ENCODE data around the gene RASA3.

RASA3 gene

GRCh38 chr13:114064450-114065140 lies 67.8 kb downstream of the RASA3 start:
- no peak for DNase-seq

DNA sequence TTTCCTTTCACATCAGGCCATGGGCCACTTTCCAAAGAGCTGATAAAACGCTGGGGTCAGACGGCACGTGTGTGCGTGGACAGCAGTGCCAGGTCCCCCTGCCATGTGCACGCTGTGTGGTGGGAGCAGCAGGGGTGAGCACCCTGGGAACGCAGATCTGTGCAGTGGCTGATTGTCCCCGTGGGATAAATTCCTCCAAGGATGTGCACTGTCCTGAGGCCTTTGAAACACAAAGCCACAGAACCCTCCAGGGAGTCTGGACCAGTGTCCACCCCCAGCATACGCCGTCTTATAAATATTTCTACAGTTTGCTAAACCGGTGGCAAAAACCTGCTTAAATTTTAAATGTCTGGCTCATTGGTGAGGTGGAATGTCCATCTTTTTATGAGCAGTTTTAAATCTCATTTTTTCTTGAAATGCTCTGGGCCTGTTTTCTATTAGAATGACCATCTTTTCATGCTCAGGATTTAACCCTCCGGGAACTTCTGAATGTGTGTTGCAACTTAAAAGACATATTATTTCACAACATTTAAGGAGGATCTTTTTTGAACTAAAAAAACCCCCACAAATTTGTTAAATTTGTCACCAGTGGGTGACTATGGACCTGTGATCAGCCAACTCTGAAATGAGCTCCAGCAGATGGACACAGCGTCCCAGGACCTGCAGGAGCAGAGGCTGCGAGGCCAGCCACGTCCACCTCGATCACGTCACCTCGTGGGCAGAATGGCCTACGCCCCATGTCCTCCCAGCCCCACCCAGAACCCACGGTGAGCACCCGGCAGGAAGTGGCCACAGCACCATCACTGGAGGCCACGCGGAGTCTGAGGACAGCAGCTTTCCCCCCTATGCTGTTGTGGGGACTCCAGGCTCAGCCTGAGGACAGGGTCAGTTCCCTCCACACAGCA lies 68.6 kb downstream of the RASA3 start:
- DNase-seq, result peak; percentile 39

GRCh38 chr13:114062754-114063153 lies 69.7 kb downstream of the RASA3 start:
- DNase-seq, result no peak

- no peak for DNase-seq
Measured at GRCh38 chr13:114062341-114062740, 70.1 kb downstream of the RASA3 start.

GRCh38 chr13:114061744-114062143 lies 70.7 kb downstream of the RASA3 start:
- DNase-seq, result no peak

- DNase-seq, result no peak
Measured at GRCh38 chr13:114061047-114061446, 71.4 kb downstream of the RASA3 start.

DNA sequence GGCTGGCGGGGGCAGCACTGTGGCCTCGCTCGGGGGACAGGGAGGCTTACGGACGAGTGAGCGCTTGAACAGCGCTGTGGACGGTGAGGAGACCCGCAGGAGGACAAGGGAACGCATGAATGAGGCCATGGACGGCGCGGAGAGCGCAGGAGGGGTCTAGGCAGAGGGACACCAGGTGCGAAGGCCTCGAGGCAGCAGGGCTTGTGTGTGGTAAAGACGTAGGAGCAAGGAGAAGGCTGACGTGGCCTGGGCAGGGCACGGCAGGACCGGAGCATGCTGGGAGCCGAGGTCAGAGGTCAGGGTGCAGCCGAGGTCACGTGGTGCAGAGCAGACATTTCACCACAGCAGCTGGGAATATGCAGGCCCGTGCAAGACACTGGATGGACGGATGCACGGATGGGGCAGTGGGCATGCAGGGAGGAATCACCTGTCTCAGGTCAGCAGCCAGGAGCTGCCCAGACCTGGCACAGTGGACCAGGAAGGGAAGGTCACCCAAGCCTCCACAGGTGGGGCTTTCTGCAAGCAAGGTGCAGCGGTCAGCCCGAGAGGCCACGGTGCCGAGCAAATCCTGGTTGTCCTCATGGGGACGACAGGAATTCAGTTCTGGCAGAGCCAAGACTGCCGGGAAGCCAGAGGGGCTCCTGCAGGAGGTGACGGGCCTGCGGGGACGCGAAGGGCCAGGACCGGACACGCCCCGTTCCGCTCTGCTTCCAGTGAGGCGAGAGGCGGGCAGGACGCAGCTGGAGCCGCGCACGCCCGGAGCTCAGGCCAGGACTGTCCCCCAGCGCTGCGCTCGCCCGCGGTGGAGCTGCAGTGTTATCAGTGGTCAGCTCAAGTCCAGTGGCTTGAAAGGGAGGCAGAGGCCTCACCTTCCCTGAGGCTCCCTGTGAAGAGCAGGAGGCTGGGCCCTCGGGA lies 72.2 kb downstream of the RASA3 start:
- no peak for DNase-seq

DNA sequence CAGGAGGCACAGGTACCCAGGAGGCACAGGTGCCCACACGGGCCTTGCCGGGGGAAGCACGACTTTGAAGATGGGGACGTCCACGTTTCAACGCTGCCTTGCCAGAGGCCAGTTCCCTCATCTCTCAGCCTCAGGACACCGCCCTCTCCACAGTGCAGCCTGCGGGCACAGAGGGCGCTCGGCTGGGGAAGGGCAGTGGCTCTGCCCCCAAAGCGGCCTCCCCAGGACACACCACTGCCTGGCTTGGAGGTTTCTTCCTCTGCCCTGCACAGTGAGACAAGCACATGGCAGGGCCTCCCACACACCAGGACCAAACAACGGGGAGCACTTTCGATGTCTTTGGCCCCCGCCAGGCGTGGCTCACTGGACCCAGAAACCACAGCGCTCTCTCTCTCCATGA lies 73.0 kb downstream of the RASA3 start:
- DNase-seq, result no peak

- no peak for DNase-seq
Measured at GRCh38 chr13:114058051-114058867, 74.2 kb downstream of the RASA3 start.

- DNase-seq, result no peak
Measured at GRCh38 chr13:114057166-114058050, 75.0 kb downstream of the RASA3 start.

- DNase-seq, result no peak
Measured at GRCh38 chr13:114056205-114057013, 76.0 kb downstream of the RASA3 start.

GRCh38 chr13:114055766-114056165 lies 76.7 kb downstream of the RASA3 start:
- no peak for DNase-seq

DNA sequence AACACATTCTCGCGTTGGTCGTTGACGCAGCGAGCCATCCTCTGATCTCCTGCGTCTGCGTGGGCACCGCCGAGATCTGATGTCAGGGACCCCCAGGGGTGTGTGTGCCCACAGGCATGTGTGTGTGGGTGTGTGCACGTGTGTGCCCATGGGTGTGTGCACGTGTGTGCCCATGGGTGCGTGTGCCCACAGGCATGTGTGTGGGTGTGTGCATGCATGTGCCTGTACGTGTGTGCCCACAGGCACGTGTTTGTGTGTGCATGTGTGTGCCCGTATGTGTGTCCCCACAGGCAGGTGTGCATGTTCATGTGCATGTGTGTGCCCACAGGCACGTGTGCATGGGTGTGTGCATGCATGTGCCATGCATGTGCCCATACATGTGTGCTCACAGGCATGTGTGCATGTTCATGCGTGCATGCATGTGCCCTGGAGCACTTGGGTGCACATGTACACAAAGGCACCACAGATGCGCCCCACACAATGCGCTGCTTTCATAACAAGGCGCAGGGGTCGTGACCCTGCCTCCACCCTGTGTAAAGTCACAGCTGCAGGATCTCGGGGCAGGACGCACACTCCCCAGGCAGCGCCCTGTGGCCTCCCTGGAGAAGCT lies 77.5 kb downstream of the RASA3 start:
- DNase-seq, result no peak

- no peak for DNase-seq
Measured at GRCh38 chr13:114054264-114054663, 78.2 kb downstream of the RASA3 start.

DNA sequence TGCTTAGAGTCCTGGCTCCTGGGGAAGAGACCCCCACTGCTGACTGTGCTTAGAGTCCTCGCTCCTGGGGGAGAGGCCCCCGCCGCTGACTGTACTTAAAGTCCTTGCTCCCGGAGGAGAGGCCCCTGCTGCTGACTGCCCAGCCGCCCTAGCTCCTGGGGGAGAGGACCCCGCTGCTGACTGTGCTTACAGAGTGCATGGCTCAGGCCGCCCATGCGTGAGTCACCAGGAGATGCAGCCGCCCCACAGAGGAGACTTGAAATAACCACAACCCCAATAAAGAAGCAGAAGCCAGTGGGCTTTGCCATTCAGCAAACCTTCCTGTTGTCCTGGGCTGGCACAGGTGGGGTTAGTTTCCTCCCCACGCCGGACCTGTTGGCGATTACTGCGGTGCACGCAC lies 79.4 kb downstream of the RASA3 start:
- no peak for DNase-seq

- DNase-seq, result no peak
Measured at GRCh38 chr13:114050536-114051450, 81.6 kb downstream of the RASA3 start.

DNA sequence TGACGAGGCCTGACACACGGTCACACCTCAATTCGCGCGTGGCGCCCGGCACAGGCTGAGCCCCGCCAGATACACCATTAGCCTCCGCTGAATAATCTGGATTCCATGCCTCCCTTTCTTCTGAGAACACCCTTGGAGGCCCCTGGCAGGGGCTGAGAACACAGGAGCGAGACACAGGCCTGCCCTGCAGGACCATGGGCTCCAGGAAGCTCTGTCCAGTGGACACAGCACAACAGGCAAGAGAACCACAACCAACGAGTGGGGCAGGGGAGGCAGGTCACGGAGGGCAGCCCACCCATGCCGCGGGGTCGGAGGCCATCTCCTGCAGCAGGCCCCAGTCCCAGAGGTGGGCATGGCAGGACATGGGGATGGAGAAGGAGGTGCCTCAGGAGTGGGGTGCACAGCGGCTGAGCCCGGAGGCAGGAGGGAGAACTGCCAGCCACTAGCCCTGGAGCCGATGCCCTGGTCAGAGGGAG lies 82.8 kb downstream of the RASA3 start:
- no peak for DNase-seq

DNA sequence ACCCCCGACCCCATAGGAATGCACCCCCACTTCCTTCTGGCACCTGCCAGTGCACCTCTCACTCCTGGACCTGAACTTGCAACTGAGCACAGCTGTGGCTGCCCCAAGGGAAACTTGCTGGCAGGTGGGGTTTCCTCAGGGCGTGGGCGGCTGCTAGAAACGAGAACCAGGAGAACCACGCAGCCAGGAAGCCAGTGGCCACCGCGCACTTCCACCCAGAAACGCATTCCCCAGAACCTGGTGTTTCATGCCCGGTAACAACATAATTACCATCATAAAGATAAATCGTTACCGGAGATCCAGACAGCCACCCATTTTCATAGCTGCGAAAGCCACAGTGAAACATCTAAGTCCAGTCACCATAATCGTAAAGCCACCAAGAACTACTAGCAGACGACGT lies 83.4 kb downstream of the RASA3 start:
- DNase-seq, result peak; percentile 64

GRCh38 chr13:114048443-114048842 lies 84.0 kb downstream of the RASA3 start:
- no peak for DNase-seq
